HG02981 (cell line): Measurements from ENCODE around the gene NHEJ1.

Experiments used
- ATAC-seq: cut with Tn5 transposase; IDR thresholded peaks from one replicate; pipeline ENCODE4 v1.9.1; 2021; ENCODE audit warnings: mild to moderate bottlenecking, moderate library complexity; ENCODE audit not compliant: unreplicated experiment

Gene NHEJ1

DNA sequence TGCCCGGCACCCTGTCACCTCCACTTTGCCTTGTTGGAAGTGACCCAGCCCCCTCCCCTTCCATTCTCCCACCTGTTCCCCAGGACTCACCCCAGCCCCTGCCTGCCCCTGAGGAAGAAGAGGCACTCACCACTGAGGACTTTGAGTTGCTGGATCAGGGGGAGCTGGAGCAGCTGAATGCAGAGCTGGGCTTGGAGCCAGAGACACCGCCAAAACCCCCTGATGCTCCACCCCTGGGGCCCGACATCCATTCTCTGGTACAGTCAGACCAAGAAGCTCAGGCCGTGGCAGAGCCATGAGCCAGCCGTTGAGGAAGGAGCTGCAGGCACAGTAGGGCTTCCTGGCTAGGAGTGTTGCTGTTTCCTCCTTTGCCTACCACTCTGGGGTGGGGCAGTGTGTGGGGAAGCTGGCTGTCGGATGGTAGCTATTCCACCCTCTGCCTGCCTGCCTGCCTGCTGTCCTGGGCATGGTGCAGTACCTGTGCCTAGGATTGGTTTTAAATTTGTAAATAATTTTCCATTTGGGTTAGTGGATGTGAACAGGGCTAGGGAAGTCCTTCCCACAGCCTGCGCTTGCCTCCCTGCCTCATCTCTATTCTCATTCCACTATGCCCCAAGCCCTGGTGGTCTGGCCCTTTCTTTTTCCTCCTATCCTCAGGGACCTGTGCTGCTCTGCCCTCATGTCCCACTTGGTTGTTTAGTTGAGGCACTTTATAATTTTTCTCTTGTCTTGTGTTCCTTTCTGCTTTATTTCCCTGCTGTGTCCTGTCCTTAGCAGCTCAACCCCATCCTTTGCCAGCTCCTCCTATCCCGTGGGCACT lies 21.9 kb upstream of the NHEJ1 start:
- ATAC-seq: no peak

DNA sequence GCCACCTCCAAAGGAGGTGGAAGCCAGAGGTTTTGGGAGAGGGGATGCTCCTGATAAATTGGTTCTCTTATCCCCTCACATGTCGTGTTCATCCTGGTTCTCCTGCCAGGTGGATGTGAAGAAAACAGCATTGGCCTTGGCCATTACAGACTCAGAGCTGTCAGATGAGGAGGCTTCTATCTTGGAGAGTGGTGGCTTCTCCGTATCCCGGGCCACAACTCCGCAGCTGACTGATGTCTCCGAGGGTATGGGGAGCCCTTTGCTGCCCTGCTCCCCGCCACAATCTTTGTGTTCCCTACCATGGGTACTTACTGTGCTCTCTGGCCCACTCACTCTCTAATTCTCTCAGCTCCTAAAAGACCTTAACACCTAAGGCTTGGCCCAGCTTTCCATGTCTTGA lies 20.9 kb upstream of the NHEJ1 start:
- ATAC-seq: no peak

DNA sequence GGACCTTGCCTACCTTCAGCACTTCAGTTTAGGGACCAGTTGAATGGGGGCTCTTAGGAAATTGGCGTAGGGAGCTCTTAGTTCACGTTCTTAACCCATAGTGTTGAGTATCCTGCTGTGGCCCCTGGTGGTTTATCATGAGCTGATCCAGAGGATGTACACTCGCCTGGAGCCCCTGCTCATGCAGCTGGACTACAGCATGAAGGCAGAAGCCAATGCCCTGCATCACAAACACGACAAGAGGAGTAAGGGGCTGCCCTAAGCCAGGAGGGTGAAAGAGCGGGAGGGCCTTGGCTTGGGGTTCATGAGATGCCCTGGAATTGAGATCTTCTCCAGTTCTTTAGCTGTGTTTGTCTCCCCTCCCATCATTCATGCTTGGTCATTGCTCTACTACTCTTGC lies 20.3 kb upstream of the NHEJ1 start:
- no peak for ATAC-seq

DNA sequence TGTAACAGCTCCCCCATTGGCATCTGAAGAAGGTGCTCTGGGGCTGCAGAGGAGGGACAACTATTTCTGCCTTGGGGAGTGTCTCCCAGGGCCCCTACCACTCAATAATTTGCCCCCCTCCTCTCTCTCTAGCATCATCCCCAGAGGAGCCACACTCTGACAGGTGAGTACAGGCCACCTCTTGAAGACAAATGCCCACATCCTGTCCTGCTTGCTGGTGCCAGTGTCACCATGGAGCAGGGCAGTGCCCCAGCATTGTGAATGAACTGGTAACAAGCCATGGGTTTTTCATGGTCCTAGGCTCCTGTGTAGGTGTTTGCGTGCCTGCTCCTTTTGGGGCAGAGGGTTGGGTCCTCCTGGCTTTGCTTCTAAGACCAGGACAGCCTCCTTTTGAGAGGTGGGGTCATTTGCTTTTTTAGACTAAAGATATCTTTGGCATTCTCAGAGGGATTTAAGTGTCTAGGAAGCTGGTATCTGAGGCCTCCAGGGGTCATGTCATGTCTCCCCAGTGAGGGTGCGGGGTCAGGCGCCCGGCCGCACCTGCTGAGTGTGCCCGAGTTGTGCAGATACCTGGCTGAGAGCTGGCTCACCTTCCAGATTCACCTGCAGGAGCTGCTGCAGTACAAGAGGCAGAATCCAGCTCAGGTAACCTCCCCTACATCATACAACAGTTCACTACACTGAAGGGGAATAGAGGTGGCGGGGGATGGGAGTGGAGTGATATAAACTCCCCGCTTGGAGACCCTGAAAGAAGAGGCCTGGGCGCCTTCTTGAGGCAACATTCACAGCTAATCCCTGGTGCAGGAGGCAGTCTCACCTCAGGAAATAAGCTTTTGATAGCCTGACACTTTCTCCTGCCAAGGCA lies 19.2 kb upstream of the NHEJ1 start:
- no peak for ATAC-seq

DNA sequence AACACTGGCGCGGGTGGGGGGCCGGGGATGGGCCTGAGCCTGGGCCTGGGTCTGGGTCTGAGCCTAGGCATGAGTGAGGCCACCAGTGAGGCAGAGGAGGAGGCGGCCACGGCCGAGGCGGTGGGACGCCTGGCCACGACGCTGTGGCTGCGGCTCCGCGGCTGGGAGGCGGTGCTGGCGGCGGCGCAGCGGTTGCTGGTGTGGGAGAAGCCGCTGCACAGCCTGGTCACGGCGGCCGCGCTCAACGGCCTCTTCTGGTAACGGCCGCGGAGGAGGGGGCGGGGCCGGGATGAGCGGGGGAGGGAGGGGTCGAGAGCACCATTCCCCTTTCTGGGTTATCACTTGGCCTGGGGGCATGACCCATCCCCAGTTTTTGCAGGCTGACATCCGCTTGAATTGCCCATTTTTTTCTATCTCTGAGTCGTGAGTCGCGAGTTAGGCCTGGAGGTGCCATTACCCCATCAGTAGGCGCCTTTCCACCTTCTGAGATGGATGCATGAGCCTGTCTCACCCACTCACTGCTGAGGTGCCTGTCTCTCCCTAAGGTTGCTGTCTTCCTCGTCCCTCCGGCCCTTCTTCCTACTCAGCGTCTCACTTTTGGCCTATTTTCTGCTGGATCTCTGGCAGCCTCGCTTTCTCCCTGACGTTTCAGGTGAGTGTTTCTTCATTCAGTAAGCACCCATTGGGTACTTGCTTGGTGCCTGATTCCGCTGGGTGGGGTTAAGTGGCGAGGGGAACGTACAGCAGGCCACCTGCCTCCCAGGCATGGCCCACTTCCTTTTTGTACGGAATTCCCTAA lies 18.0 kb upstream of the NHEJ1 start:
- peak; percentile 6 for ATAC-seq

DNA sequence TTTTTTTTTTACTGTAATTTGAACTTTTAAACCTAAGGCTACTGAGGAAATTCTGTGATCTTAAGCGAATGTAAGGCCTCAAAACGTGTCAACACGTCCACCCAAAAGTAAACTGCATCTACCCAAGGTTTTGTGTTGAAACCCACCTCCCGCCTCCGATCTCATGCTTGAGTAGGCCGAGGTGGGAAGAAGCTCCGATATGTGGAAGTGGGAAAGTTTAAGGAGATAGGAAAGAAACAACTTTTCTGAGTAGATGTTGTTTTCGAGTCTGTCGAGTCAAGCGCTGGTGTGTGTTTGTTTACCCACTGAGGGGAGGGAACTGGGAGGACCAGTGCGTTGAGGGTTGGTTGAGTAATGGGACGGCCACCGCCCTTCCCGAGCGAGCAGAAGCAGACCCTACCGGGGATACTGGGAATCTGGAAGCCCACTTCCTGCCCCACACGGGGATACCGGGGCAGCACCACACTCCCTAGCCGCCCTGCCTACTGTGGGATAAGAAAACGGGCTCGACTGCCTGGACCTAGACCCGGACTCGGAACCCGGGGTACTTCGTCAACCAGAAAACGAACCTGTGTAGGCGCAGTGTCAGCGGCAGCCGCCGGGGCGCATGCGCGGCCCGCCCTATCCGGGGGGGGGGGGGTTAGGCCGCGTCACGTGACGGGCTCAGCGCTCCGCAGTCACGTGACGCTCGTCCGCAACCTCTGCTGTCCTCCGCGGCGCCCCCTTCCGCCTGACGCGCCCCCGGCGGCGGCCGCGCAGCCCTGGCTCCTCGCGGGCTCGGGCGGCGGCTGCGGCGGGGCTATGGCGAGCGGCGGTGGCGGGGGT lies 17.1 kb upstream of the NHEJ1 start, which contains the start of gene RETREG2:
Gene RETREG2, plus strand, starts transcription at position 724 of the 825 bp plus-strand sequence. Its CDS starts 78 bp downstream, at position 802.
- peak; percentile 39 for ATAC-seq

DNA sequence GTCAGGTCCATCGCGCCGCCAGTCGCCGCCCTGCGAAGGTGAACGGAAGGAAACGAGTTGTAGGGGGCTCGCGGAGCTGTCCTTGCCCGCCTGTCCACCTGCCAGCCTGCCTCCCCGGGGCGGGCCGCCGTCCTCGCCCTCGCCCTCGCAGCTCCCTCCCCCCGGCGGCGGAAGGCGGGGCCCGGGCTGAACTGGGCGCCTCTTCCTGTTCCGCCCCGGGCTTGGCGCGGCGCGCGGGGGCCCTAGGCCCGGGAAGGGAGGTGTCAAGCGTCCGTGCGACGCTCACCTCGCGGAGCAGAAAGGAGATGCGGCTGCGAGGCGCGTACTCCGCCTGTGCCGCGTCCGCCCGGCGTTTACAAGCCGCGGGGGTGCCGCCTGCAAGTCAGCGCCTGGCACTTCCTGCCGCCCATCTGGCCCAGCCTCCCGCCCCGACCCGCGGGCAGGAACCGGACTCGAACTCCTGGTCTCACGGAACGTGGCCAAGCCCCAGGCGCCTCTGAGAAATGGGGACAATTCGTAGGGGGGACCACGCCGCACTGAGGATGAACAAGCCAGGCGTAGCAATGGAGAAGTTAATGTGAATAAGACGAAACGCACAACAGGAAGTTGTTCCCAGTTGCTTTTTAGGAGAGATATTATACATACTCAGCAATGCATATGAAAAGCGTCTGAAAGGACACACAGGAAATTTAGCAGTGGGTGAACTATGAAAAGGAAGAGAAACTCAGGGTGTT lies 16.4 kb upstream of the NHEJ1 start, which contains the start of gene CNPPD1:
Gene CNPPD1, minus strand, starts transcription at position 108 of the 734 bp plus-strand sequence. Its CDS starts 97 bp downstream, at position 11.
- ATAC-seq: peak; percentile 70

DNA sequence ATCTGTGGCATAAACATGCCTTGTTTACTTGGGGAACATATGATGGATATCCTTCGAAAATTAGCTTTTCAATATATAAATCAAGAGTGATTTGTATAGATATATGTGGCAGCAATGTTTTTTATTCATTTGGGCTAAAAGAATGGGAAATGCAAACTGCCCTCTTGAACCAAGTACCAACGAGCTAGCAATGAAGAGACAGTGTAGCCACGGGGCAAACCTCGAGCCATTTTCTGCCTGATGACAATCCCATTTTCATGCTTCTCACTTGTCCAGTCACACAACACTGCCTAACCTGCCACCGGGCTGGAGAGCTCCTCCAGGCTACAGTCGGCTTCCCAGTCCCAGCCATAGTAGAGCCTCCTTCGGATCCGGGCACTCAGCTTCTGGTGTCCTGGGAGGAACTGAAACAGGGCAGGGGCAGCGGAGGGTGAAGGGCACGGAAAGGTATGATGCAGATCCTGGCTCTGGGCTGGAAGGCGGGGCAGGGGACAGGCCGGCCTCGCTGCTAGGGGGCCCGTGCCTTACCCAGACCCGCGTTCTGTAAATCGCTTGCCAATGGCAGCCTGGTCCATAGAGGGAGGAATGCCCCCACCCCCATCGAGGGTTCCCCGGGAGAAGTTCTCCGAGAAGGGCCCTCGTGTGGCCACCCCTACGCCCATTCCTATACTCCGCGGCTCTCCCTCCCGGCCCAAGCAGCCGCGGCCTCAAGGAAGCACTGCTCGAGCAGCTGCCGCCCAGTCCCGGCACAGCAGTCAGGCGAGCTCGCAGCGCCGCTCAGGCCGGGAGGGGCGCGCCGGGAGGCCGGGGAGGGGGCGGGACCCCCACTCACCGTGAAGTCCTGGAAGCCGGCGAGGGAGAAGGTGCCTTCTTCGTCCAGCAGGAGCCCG lies 15.6 kb upstream of the NHEJ1 start:
- ATAC-seq: peak; percentile 11

DNA sequence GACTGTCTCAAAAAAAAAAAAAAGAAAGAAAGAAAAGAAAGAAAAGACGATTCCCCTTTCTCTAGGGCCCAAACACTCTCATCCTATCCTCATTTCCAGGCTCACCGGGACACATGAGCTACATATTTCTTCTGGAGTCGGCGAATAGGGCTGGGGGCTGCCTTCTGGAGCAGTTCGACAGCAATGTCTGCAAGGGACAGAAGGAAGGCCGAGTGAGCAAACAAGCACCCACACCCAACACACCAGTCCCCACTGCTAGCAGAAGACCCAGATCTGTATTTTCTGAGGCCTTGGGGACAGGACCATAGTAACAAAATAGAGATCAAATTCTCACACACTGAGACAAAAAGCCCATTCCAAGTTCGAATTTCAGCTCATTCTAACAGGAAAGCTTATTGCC lies 14.9 kb upstream of the NHEJ1 start:
- ATAC-seq: no peak

DNA sequence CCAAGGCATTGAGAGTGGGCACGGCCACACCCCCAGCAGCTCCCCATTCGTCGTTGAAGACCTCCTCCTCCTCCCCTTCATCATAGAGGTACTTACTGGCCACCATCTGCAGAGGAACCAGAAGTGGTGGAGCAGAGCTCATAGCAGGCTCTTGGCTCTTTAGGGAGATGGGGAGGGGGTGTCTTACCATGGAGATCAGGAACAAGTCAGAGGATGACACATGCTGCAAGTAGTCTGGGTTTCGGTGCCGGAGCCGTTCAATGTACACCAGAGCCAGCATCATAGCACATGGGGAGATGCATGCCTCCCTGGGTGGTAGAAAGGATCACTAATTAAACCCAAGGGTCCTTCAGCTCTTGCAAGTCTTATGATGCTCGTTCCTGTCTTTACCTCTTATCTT lies 14.2 kb upstream of the NHEJ1 start:
- ATAC-seq: no peak

DNA sequence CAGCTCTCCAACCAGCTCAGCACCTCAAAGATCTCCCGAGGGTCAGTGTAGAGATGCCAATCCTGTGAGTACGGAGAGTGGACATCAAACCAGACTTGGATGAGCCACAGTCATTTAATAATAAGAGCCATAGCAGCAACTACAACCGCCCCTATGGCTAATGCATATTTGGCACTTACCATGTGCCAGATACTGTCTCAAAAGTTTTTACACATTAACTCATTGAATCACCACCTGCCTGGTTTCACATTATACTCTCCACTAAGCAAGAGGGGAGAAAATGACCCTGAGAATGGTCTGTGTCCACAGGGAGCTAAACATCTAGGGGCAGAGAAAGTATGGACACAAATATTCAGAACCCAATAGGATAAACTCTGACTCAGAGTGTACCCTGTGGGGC lies 13.5 kb upstream of the NHEJ1 start:
- ATAC-seq: no peak

DNA sequence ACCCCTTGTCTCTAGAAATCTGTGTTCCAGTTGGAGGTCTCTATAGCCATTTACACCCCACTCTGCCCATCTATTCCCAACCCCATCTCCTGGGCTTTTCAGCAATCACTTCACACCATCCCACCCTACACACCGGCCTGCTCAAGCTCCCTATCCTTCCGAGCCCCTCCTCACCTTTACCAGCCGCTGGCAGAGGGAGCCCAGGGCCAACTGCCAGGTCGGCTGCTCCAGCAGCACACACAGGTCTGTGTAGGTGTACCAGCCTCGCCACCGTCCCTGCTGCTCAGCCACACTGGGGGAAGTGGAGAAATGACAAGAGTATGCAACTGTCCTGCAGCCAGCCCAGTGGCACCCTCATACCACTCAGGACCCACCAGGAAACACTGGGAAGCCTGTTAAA lies 12.6 kb upstream of the NHEJ1 start:
- no peak for ATAC-seq

DNA sequence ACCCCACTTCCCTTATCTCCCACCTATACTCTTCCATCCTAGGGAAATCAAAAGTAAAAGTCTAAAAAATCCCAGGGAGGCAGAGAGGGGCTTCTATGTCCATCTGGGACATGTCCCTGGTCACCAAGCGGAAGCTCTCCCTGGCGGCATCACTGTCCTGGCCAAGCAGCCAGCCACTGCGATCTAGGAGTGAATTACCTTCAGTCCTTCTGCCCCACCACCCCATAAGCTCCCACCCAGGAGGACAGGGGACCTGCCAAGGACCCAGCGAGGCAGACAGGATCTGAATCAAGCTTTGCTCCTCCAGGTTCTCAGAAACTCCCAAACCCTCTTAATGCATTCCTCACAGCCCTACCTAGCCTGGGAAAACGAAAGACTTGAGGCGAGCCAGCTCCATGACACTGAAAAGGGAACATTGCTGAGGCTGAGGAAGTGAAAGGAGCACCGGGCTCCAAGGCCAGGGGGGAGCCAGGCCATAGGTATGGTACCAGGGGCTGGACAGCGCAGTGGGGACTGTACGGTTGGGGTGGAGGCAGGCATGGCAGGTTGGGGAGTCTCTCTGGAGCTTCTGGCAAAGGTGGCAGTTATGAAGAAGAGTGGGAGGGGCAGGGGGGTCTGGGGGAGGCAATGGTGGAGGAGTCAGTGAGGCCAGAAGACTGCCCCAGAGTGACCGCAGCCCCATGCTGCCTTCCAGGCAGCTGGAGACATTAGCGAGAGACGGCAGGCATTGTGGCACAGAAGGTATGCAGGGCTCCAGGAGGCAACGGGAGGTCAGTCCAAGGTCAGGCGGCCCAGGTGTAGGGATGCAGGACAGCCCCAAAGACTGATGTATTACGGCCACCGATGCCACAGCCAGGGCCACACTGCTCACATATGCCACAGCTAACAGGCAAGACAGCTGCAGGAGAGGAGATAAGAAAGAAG lies 11.9 kb upstream of the NHEJ1 start:
- no peak for ATAC-seq

DNA sequence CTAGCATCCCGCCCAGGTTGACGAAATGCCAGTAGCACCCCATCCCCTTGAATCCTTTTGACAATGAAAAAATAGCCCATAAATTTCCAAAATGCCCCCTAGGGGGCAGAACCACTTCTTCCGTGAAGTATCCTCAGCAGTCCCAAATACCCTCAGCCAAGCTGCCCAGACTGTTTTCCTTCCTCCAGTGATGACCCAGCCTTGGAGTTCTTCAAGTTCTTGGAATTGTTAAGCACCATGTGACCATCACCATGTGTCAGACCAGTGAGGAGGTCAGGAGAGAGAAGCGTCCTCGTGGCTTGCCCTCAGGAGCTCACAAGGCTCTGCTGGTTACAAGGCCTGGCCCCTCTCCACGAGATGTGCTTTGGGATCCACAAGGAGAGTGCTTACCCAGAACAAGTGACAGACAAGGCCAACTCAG lies 10.6 kb upstream of the NHEJ1 start:
- no peak for ATAC-seq

DNA sequence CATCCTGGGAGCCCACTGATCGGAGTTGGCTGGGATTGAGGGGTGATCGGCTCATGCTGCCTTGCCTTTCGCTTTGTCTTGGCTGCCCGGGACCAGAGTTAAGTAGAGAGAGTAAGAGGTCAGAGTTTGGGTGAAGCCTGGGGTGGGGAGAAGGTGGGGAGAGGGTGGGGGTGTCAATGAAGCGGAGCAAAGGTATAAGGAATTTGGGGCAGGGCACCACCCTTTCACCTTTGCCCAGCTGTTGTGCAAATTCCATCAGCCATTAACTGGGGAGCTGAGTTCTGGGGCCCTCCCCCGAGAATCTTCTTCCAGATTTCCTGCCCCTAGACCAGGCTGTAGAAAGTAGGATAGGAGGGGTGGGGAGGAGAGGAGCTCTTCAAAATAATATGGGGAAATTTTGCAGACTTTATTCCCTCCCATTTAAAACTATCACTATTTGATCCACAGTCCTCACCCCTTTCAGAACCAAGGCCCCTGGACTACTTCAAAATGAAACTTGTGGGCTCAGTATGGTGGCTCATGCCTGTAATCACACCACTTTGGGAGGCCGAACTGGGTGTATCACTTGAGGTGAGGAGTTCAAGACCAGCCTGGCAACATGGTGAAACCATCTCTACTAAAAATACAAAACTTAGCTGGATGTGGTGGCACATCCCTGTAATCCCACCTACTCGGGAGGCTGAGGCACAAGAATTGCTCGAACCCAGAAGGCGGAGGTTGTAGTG lies 9.5 kb upstream of the NHEJ1 start, which contains the start of gene SLC23A3:
Gene SLC23A3, minus strand, starts transcription at position 100 of the 725 bp plus-strand sequence. Its CDS starts 45 bp downstream, at position 55.
- no peak for ATAC-seq

DNA sequence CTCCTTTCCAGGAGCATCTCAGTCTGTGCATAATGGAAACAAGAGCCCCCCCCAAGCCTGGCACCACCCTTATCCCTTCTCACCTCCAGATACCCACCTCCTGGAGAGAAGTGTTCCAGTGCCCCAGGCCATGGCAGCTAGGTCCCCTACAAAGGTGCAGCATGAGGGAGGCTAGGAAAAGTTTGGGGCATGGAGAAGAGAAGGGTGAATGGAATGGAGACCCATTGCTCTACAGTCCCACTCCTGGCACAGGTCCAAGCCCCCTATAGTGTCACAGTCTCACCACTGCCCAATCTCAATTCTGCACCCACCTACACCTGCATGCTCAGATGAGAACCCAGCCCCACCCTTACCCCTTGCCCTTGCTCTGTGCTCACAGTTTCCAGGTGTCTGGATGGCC lies 8.3 kb upstream of the NHEJ1 start:
- no peak for ATAC-seq

DNA sequence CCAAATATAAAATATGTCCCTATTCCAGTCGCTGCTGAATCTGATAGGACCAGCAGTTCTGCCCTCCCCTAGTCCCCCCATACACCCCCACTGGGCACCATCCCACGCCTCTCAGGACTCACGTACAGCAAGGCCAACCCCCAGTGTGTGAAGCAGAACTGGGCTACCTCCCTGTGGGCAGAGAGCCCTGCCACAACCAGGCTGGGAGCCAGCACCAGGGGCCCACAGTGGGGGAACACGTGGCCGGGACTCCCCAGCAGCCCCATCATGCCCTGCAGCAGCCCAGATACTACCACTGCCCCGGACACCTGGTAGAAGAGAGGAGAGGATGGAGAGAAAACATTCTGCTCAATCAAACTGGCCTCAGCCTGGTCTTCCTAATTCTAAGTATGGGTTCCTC lies 7.9 kb upstream of the NHEJ1 start:
- ATAC-seq: no peak
